ACC112 (cell line): Measurements from ENCODE around the gene RECK.
A peak's percentile ranks its signal among the peaks of the same experiment; 100 is the strongest.

ENCODE experiments used
- H2AFZ ChIP-seq: fragments of 200-600 bp; sonication (generic); one replicate; pipeline ENCODE4 v1.6.0; 2017; ENCODE audit warnings: antibody characterized with exemption, low read length; ENCODE audit not compliant: unreplicated experiment
- H3K27ac ChIP-seq: fragments of 200-600 bp; sonication (generic); 2 replicates; pipeline ENCODE4 v1.5.1; 2014; ENCODE audit warnings: low read depth, mild to moderate bottlenecking, antibody characterized with exemption, low read length, moderate library complexity
- H3K27me3 ChIP-seq: fragments of 200-600 bp; sonication (generic); 2 replicates; pipeline ENCODE4 v1.6.1; 2014; ENCODE audit warnings: mild to moderate bottlenecking, antibody characterized with exemption, low read length, moderate library complexity, mixed read lengths; ENCODE audit not compliant: insufficient read depth
- H3K36me3 ChIP-seq: fragments of 200-600 bp; sonication (generic); 2 replicates; pipeline ENCODE4 v1.6.1; 2016; ENCODE audit warnings: mild to moderate bottlenecking, antibody characterized with exemption, low read length, moderate library complexity, mixed read lengths; ENCODE audit not compliant: insufficient read depth
- H3K4me1 ChIP-seq: fragments of 200-600 bp; sonication (generic); one replicate; pipeline ENCODE4 v1.6.1; 2016; ENCODE audit warnings: low read length, mixed read lengths; ENCODE audit not compliant: insufficient read depth, unreplicated experiment, control insufficient read depth
- H3K4me3 ChIP-seq: fragments of 200-600 bp; sonication (generic); 2 replicates; pipeline ENCODE4 v1.5.1; 2014; ENCODE audit warnings: mild to moderate bottlenecking, low read depth, low read length
- H3K79me2 ChIP-seq: fragments of 200-600 bp; sonication (generic); one replicate; pipeline ENCODE4 v1.6.0; 2016; ENCODE audit warnings: low read length; ENCODE audit not compliant: control insufficient read depth, unreplicated experiment, insufficient read depth

RECK gene

GRCh38 chr9:36146651-36147050, 109.9 kb downstream of the RECK start:
- H3K4me3 ChIP-seq: no peak overlapping the region
- H3K36me3 ChIP-seq: peaks cover 6% of the 10 kb centered on the region; the same call in 1 of the 2 replicates
- no peaks in the 10 kb centered on the region for H3K27me3 ChIP-seq
- no peak overlapping the region for H3K27ac ChIP-seq
- no peak overlapping the region for H2AFZ ChIP-seq
- H3K4me1 ChIP-seq: peaks cover 37% of the 10 kb centered on the region
- H3K79me2 ChIP-seq: no peaks in the 10 kb centered on the region

DNA sequence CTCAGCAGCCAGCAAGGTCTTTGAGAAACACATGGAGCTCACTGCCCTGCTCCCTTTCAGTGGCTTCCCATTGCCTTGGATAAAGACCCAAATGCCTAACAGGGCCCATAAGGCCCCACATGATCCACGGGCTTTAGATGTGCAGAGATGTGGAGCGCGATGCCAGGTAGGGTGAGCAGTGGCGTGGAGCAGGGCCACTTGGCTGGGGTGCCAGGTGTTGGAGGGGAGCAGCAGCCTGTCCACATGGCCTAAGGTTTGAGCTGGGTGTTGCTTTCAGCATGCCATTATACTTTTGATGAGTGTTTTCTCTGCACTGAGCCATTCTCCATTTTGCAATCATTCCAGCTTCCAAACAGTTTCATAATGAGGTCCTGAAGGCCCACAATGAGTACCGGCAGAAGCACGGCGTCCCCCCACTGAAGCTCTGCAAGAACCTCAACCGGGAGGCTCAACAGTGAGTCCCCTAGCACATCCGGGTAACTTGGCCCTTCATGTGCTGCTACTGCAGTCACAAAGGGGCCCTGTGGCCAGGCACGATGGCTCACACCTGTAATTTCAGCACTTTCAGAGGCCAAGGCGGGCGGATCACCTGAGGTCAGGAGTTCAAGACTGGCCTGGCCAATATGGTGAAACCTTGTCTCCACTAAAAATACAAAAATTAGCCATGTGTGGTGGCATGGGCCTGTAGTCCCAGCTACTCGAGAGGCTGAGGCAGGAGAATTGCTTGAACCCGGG, 110.9 kb downstream of the RECK start:
- no peaks in the 10 kb centered on the region for H3K79me2 ChIP-seq
- no peaks in the 10 kb centered on the region for H3K27me3 ChIP-seq
- H3K27ac ChIP-seq: no peak overlapping the region
- H3K36me3 ChIP-seq: peaks cover 6% of the 10 kb centered on the region; the same call in 1 of the 2 replicates
- no peak overlapping the region for H3K4me3 ChIP-seq
- peaks cover 41% of the 10 kb centered on the region for H3K4me1 ChIP-seq
- H2AFZ ChIP-seq: no peak overlapping the region

DNA sequence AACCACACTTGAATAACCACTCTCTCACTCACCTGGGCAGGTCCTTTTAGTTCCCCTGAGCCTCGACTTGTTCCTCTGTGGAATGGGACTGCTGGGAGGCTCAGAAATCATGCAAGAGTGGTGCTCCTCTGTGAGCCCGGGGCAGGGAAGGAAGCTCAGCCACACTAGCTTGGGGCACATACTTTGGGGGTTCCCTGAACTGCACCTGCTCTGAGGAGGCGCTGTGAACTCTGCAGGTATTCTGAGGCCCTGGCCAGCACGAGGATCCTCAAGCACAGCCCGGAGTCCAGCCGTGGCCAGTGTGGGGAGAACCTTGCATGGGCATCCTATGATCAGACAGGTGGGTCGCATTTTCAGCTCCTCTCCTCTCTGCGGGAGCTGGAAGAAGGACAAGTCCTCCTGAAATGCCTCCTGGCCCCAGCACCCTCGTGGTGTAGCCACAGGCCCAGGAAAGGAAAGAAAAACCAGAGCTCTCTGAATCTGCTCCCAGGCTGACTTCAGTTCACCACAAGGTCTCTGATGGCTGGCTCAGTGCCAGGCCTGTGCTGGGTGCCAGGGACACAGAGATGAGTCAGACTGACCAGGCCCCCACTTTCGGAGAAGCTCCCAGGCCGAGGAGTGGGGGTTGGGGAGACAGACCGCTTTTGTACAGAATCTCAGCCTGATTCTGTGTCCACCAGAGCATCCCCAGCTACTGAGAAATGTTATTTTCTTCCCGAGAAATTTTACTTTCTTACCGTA, 111.8 kb downstream of the RECK start:
- H3K4me3 ChIP-seq: peak overlapping the region; percentile 36
- H3K79me2 ChIP-seq: no peaks in the 10 kb centered on the region

GRCh38 chr9:36149197-36149596, 112.5 kb downstream of the RECK start:
- no peaks in the 10 kb centered on the region for H3K27me3 ChIP-seq
- H3K27ac ChIP-seq: peak overlapping the region; percentile 88
- H3K4me1 ChIP-seq: peaks cover 41% of the 10 kb centered on the region
- no peaks in the 10 kb centered on the region for H3K79me2 ChIP-seq
- H3K36me3 ChIP-seq: peaks cover 6% of the 10 kb centered on the region; the same call in 1 of the 2 replicates
- peak overlapping the region; percentile 36 for H3K4me3 ChIP-seq
- no peak overlapping the region for H2AFZ ChIP-seq

More for the DNA sequence above, 111.8 kb downstream of the RECK start:
- Histone ChIP-seq H3K4me1 (peaks cover 39% of the 10 kb centered on the region), H3K27ac (peak overlapping the region; percentile 88), H3K27me3 (no peaks in the 10 kb centered on the region), H2AFZ (no peak overlapping the region), H3K36me3 (peaks cover 6% of the 10 kb centered on the region; the same call in 1 of the 2 replicates)

DNA sequence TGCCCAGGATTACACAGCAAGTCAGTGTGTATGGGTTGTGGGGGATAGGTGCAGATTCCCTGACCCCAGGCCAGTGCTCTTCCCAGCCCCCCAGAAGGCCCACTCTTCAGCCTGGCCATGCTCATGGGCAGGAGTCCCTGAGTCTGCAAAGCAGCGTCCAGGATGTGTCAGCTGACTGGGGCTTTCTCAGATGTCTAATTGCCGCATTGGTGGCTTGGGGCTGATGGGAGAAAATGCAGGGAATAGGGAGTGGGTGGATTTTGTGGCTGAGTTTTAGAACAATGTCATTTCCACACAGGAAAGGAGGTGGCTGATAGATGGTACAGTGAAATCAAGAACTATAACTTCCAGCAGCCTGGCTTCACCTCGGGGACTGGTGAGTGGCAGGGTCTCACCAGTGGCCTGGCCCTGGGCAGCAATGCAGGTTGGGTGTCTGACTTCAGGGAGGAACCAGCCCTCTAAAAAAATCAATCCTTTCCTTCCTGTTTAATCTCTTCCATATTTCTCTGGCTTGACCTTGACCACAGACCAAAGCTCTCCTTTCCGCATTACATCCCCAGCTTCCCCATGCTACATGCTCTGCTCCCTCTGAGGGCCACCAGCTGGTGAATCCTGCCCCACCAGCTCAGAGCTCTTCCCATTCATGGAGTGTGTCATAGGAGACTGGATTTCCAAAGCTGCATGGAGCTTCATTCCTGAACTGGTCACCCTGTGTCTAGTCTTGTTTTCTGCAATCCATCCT, 114.0 kb downstream of the RECK start:
- H3K36me3 ChIP-seq: no peaks in the 10 kb centered on the region; the same call in 1 of the 2 replicates
- no peak overlapping the region; the same call in 1 of the 2 replicates for H3K27ac ChIP-seq
- no peaks in the 10 kb centered on the region for H3K79me2 ChIP-seq
- H3K27me3 ChIP-seq: no peaks in the 10 kb centered on the region
- H3K4me3 ChIP-seq: no peak overlapping the region
- no peak overlapping the region for H2AFZ ChIP-seq
- H3K4me1 ChIP-seq: peaks cover 54% of the 10 kb centered on the region

- H3K27me3 ChIP-seq: no peaks in the 10 kb centered on the region
- peaks cover 54% of the 10 kb centered on the region for H3K4me1 ChIP-seq
- H3K4me3 ChIP-seq: no peak overlapping the region
- H3K79me2 ChIP-seq: no peaks in the 10 kb centered on the region
- no peak overlapping the region for H2AFZ ChIP-seq
- H3K36me3 ChIP-seq: no peaks in the 10 kb centered on the region; the same call in 1 of the 2 replicates
- peak overlapping the region; percentile 22; the same call in 1 of the 2 replicates for H3K27ac ChIP-seq
These were observed 114.8 kb downstream of the RECK start for GRCh38 chr9:36151316-36152210.

GRCh38 chr9:36152741-36153438, 116.2 kb downstream of the RECK start:
- Histone ChIP-seq H3K27me3 (no peaks in the 10 kb centered on the region), H3K4me1 (peaks cover 54% of the 10 kb centered on the region), H3K27ac (peak overlapping the region; percentile 94; the same call in 1 of the 2 replicates), H3K36me3 (no peaks in the 10 kb centered on the region; the same call in 1 of the 2 replicates), H3K4me3 (no peak overlapping the region), H3K79me2 (no peaks in the 10 kb centered on the region), H2AFZ (no peak overlapping the region)

- Histone ChIP-seq H2AFZ (no peak overlapping the region), H3K27me3 (no peaks in the 10 kb centered on the region), H3K79me2 (no peaks in the 10 kb centered on the region), H3K36me3 (no peaks in the 10 kb centered on the region; the same call in 1 of the 2 replicates), H3K27ac (peak overlapping the region; percentile 94), H3K4me1 (peaks cover 48% of the 10 kb centered on the region), H3K4me3 (no peak overlapping the region)
These were observed 117.0 kb downstream of the RECK start for GRCh38 chr9:36153746-36154145.

GRCh38 chr9:36154331-36154952, 117.7 kb downstream of the RECK start:
- Histone ChIP-seq H3K4me3 (peak overlapping the region; percentile 55), H3K27ac (peak overlapping the region; percentile 94), H3K4me1 (peaks cover 42% of the 10 kb centered on the region), H3K79me2 (no peaks in the 10 kb centered on the region), H3K27me3 (no peaks in the 10 kb centered on the region), H2AFZ (peak overlapping the region; percentile 61), H3K36me3 (no peaks in the 10 kb centered on the region; the same call in 1 of the 2 replicates)
